GM23338 (cell line): ENCODE results near the gene GRIFIN.

Experiments
- CREB1 ChIP-seq: fragments of 250-450 bp; sonication (Bioruptor Pico); IDR thresholded peaks from 2 replicates; pipeline ENCODE4 v1.5.0; 2020; ENCODE audit warnings: low read depth, mild to moderate bottlenecking, moderate library complexity
- CTCF ChIP-seq, 2 experiments: fragments of 200-600 bp in 1 of 2; sonication (generic) in 1 of 2; conservative IDR thresholded peaks; 2 replicates each; pipeline versions ENCODE4 v1.5.1 to v1.6.1; 2016 to 2017; ENCODE audit warnings: antibody characterized with exemption in 2 of 2, low read depth in 2 of 2, mild to moderate bottlenecking in 2 of 2, moderate library complexity in 1 of 2
- ETS1 ChIP-seq: IDR thresholded peaks from 2 replicates; pipeline ENCODE4 v1.6.1; 2016; ENCODE audit warnings: antibody characterized with exemption
- EZH2 ChIP-seq: fragments of 200-600 bp; sonication (generic); IDR thresholded peaks from one replicate; pipeline ENCODE4 v1.8.0; 2017; ENCODE audit warnings: antibody characterized with exemption, mild to moderate bottlenecking, low read depth; ENCODE audit not compliant: unreplicated experiment
- EZH2phosphoT487 ChIP-seq: fragments of 200-600 bp; sonication (generic); IDR thresholded peaks from one replicate; pipeline ENCODE4 v1.8.1; 2018; ENCODE audit warnings: antibody characterized with exemption; ENCODE audit not compliant: unreplicated experiment
- JUNB ChIP-seq: IDR thresholded peaks from one replicate; pipeline ENCODE4 v1.6.1; 2016; ENCODE audit warnings: antibody characterized with exemption; ENCODE audit not compliant: unreplicated experiment
- NANOG ChIP-seq: IDR thresholded peaks from 2 replicates; pipeline ENCODE4 v1.6.1; 2016; ENCODE audit warnings: antibody characterized with exemption, borderline replicate concordance
- POLR2AphosphoS5 ChIP-seq: IDR thresholded peaks from 2 replicates; pipeline ENCODE4 v1.6.1; 2016; ENCODE audit warnings: antibody characterized with exemption, low read depth
- REST ChIP-seq: IDR thresholded peaks from one replicate; pipeline ENCODE4 v1.6.1; 2018; ENCODE audit warnings: antibody characterized with exemption; ENCODE audit not compliant: unreplicated experiment
- ZNF114 ChIP-seq: fragments of 250-450 bp; sonication (Bioruptor Pico); IDR thresholded peaks from 2 replicates; pipeline ENCODE4 v1.5.0; 2020; ENCODE audit warnings: mild to moderate bottlenecking, moderate library complexity
- ZNF331 ChIP-seq: fragments of 250-450 bp; sonication (Bioruptor Pico); IDR thresholded peaks from 2 replicates; pipeline ENCODE4 v1.5.0; 2020; ENCODE audit warnings: low read depth, mild to moderate bottlenecking, moderate library complexity
- ZNF462 ChIP-seq: fragments of 250-450 bp; sonication (Bioruptor Pico); IDR thresholded peaks from 2 replicates; pipeline ENCODE4 v1.5.0; 2020; ENCODE audit warnings: mild to moderate bottlenecking, moderate library complexity

- TF ChIP-seq CTCF (conservative IDR thresholded peaks at IDR 0.05; ENCODE audit: low read depth in 2 of 2) (no peak), ETS1 (peak; percentile 70; the same call in 1 of the 2 replicates), CREB1 (no peak), EZH2 (no peak), EZH2phosphoT487 (no peak), ZNF462 (CRISPR knock-in tag) (no peak), REST (no peak), POLR2AphosphoS5 (no peak), NANOG (no peak), JUNB (no peak), ZNF114 (CRISPR knock-in tag) (no peak), ZNF331 (CRISPR knock-in tag) (no peak)
Measured at GRCh38 chr7:2471396-2471795, 4.8 kb downstream of the GRIFIN start.
